Testis (tissue), 3 donors: Measurements from ENCODE around the gene RHBDF1. TPM values are rescaled to one million over a fixed set of nuclear protein-coding genes. Genes with fewer than 3 reads are reported as not detected.
"Not testable (repeated sequence)": the region's sequence is repeated elsewhere in the genome, so short reads cannot be mapped to it uniquely, and the experiment has no call there.

Source experiments
- DNase-seq: peaks from one replicate; pipeline ENCODE4 v3.0.0-alpha.2; 2019
- H3K27ac ChIP-seq, 2 donors: fragments of 200-600 bp; sonication (generic); one replicate each; pipeline ENCODE4 v1.5.1; 2019
- H3K27me3 ChIP-seq: fragments of 200-600 bp; sonication (generic); one replicate; pipeline ENCODE4 v1.5.1; 2019
- H3K36me3 ChIP-seq: fragments of 200-600 bp; sonication (generic); one replicate; pipeline ENCODE4 v1.5.1; 2017; ENCODE audit warnings: low read depth; ENCODE audit errors: missing control alignments
- H3K4me1 ChIP-seq: fragments of 200-600 bp; sonication (generic); one replicate; pipeline ENCODE4 v1.5.1; 2019
- H3K4me3 ChIP-seq, 2 donors: fragments of 200-600 bp; sonication (generic); one replicate each; pipeline ENCODE4 v1.5.1; 2017 to 2019
- H3K9me3 ChIP-seq: fragments of 200-600 bp; sonication (generic); one replicate; pipeline ENCODE4 v1.5.1; 2017
- POLR2A ChIP-seq: fragments of 450-650 bp; IDR thresholded peaks from one replicate; pipeline ENCODE4 v1.6.1; 2017; ENCODE audit warnings: antibody characterized with exemption, mild to moderate bottlenecking, moderate library complexity
- WGBS, 2 donors: methylation state at CpG; one replicate each; pipeline ENCODE4 v1.1.5; 2018; 5-methylcytosine and 5-hydroxymethylcytosine counted together
- intact Hi-C: fragments of 100-400 bp; cut with DNase I; formaldehyde crosslinking; loops from one replicate; pipeline ENCODE4 v1.15.1; 2023; ENCODE audit warnings: low total_unique reads
- polyA plus RNA-seq: library from polyadenylated mRNA; stranded (reverse); fragments of 350-450 nt; fragmentation: Illumina TruSeq; extraction: RNeasy Lipid Tissue Mini Kit (QIAGEN cat#74804); gene quantifications from one replicate; pipeline ENCODE4 v1.2.3, GENCODE V29; 2014; ENCODE audit warnings: low read depth, low replicate concordance; ENCODE audit not compliant: insufficient read depth
- total RNA-seq, 2 donors: library from RNA; depleted of rRNA; stranded (reverse); fragments of >200 nt; gene quantifications; one replicate each; pipeline ENCODE4 v1.2.3, GENCODE V29; 2016
- TF ChIP-seq, protein P1 (sequence below), 3 experiments: fragments of 450-650 bp in 2 of 3; fragments of 200-600 bp in 1 of 3; sonication (generic) in 1 of 3; IDR thresholded peaks; one replicate each; pipeline ENCODE4 v1.5.1; 2016 to 2019; ENCODE audit warnings: antibody characterized with exemption in 3 of 3, mild to moderate bottlenecking in 2 of 3, moderate library complexity in 1 of 3

Gene RHBDF1
- total and polyA plus RNA-seq, 3 donors from 2014 or later = 15.9 to 22.5 (median 18.3) TPM

DNA sequence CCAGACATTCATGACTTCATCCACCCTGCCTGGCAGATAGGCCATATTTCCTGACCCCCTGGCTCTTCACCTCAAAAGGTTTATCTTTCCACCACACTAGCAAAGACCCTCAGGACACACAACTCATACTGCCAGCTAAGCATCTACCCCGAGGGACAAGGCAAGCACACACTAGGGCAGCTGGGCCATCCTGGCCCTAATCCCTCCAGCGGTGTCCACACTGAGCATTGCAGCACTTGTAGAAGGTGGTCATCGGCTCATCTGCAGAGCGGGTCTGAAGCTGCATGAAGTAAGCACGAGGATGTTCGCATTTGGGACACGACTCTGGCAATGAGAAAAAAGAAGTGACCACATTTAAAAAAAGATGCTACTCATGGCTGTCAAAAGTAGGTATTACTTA is 25.2 kb downstream of the RHBDF1 start:
- no peaks in the 10 kb centered on the region for H3K9me3 ChIP-seq
- H3K27me3 ChIP-seq = no peaks in the 10 kb centered on the region
- no peaks in the 10 kb centered on the region for H3K36me3 ChIP-seq
- WGBS, 2 donors = 96 to 100% methylated on average over 7 of the region's 7 CpGs
- intact Hi-C loops = no loop called here
- no peak overlapping the region for H3K4me3 ChIP-seq
- no peak for TF ChIP-seq POLR2A
- TF ChIP-seq, protein P1, sequence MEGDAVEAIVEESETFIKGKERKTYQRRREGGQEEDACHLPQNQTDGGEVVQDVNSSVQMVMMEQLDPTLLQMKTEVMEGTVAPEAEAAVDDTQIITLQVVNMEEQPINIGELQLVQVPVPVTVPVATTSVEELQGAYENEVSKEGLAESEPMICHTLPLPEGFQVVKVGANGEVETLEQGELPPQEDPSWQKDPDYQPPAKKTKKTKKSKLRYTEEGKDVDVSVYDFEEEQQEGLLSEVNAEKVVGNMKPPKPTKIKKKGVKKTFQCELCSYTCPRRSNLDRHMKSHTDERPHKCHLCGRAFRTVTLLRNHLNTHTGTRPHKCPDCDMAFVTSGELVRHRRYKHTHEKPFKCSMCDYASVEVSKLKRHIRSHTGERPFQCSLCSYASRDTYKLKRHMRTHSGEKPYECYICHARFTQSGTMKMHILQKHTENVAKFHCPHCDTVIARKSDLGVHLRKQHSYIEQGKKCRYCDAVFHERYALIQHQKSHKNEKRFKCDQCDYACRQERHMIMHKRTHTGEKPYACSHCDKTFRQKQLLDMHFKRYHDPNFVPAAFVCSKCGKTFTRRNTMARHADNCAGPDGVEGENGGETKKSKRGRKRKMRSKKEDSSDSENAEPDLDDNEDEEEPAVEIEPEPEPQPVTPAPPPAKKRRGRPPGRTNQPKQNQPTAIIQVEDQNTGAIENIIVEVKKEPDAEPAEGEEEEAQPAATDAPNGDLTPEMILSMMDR (IDR thresholded peaks at IDR 0.05) = no peak
- no peak overlapping the region for H3K27ac ChIP-seq
- no peaks in the 10 kb centered on the region for H3K4me1 ChIP-seq
- no peak for DNase-seq

DNA sequence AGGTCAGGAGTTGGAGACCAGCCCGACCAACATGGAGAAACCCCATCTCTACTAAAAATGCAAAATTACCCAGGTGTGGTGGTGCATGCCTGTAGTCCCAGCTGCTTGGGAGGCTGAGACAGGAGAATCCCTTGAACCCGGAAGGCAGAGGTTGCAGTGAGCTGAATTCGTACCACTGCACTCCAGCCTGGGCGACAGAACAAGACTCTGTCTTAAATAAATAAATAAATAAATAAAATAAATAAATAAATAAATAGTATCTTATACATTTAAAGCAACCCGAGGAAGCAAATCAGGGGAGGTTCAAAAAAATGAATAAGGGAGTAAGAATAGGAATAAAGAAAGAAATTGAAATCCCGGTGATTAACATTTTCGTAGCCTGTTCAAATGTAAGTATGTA is 25.9 kb downstream of the RHBDF1 start:
- intact Hi-C loops = not testable (repeated sequence)
- 93 to 96% methylated on average over 7 of the region's 7 CpGs for WGBS, 2 donors

DNA sequence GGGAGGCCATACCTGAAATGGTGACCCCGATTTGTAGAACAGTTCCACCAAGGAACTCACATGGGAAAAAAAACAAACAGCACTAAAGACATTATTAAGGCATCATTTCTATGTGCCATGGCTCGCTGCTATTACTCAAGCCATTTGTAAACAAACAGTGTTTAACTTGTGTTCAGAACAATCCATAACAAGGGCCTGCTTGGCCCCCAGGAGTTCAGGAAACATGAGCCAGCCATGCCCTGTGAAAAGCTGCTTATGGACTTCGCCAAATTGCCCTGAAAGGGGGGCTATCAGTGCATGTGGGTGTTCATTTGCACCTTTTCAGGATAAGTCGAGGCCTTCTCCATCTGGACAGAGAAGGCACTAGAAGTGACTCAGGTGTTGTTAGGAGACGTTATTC is 27.0 kb downstream of the RHBDF1 start:
- no peaks in the 10 kb centered on the region for H3K4me1 ChIP-seq
- no peaks in the 10 kb centered on the region for H3K27me3 ChIP-seq
- DNase-seq = no peak
- H3K4me3 ChIP-seq = no peak overlapping the region
- H3K36me3 ChIP-seq = no peaks in the 10 kb centered on the region
- H3K27ac ChIP-seq = no peak overlapping the region
- 89 to 92% methylated on average over 5 of the region's 5 CpGs for WGBS, 2 donors
- TF ChIP-seq, protein P1 (IDR thresholded peaks at IDR 0.05) = no peak
- no peak for TF ChIP-seq POLR2A
- intact Hi-C loops = no loop called here
- no peaks in the 10 kb centered on the region for H3K9me3 ChIP-seq

More for the DNA sequence above, 25.9 kb downstream of the RHBDF1 start:
- not testable (repeated sequence) for H3K4me1 ChIP-seq, H3K27me3 ChIP-seq, H3K9me3 ChIP-seq, H3K4me3 ChIP-seq, H3K27ac ChIP-seq, H3K36me3 ChIP-seq, DNase-seq

DNA sequence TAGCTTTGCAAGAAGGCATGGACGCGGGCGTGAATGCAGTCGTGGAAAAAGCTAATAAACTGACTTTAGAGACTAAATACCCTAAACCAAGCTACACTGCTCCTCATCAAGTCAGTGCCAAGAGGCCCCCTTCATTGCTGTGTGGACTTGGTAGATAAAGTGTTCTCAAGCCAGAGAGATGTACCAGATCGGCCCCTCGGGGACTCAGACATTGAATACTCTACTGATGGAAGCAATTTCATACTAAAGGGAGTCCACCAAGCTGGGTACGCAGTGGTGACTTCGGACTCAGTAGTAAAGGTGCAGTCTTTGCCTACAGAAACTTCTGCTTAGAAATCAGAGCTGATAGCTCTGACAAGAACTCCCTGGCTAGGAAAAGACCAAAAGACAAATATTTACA is 27.8 kb downstream of the RHBDF1 start:
- H3K36me3 ChIP-seq = no peaks in the 10 kb centered on the region
- H3K4me1 ChIP-seq = no peaks in the 10 kb centered on the region
- TF ChIP-seq, protein P1 (IDR thresholded peaks at IDR 0.05) = no peak
- TF ChIP-seq POLR2A = no peak
- H3K9me3 ChIP-seq = no peaks in the 10 kb centered on the region
- WGBS, 2 donors = 94 to 95% methylated on average over 8 of the region's 8 CpGs
- intact Hi-C loops = no loop called here
- no peak overlapping the region for H3K4me3 ChIP-seq
- H3K27me3 ChIP-seq = no peaks in the 10 kb centered on the region
- DNase-seq = no peak
- no peak overlapping the region for H3K27ac ChIP-seq

DNA sequence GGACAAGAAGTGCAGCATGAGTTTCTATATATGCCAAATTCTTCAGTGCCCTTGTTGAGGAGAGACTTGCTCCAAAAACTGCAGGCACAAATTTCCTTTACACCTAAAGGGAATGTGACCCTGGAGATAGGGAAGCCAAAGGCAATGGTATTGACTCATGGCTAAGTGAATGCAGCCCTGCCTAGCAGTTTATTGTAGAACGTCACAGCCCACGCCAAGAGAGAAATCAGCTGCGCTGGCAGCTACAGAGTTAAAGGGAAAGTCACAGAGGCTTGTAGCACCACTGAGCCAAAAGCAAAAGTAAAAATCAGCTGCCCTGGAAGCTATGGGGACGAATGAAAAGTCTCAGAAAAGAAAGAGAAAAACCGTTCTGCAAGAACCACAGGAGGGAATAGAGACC is 29.1 kb downstream of the RHBDF1 start:
- intact Hi-C loops = no loop called here
- WGBS, 2 donors = 82 to 84% methylated on average over 5 of the region's 5 CpGs

More for the DNA sequence above, 29.1 kb downstream of the RHBDF1 start:
- no peaks in the 10 kb centered on the region for H3K9me3 ChIP-seq
- no peaks in the 10 kb centered on the region for H3K36me3 ChIP-seq
- no peak overlapping the region for H3K4me3 ChIP-seq
- DNase-seq = no peak
- no peak overlapping the region for H3K27ac ChIP-seq
- TF ChIP-seq POLR2A = no peak
- TF ChIP-seq, protein P1 (IDR thresholded peaks at IDR 0.05) = no peak
- no peaks in the 10 kb centered on the region for H3K4me1 ChIP-seq
- no peaks in the 10 kb centered on the region for H3K27me3 ChIP-seq
